NCI-H2081 treated with DMSO at 0.1 percent for 48 hours (cell line): ENCODE data around the gene DSTN.
A peak's percentile ranks its signal among the peaks of the same experiment; 100 is the strongest.

Experiments
- DNase-seq: peaks from one replicate; lab custom pipeline; 2025; lab: John Stamatoyannopoulos, UW

DSTN gene

DNA sequence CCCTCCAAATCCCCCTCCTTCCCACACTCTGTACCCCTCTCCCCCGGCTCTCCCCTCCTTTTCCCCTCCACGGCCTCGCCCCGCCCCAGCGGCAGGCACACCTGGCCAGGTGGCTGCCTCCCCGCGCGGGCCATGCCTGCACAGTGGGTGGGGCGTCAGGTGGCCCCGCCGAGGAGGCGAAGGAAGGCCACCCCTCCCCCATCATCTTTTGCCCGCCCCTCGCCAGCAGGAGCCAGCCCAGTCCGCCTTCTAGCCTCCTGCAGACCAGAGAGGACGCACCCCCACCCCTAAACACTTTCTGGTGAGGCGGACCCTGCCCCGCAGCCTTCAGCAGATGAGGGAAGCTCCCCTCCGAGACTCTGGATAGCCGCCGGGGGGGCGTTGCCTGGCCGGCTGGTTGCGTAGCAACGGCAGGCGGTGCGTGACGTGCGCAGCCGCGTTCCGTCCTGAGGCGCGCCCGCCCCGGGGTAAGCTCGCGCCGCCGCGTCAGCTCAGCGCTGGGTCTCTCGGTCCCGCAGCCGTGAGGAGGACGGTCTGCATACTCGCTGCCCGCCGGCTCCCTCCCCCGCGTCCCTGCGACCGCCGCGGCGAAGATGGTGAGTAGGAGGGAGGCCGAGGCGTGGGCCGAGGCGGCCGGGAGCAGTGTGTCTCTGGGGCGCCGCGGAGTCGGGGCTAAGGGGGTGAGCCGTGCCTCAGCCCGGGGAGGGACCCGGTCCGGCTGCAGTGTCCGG lies at the start of gene DSTN:
DSTN (plus strand) TSS at position 460 of the 731 bp plus-strand sequence; CDS start at position 594, 134 bp downstream.
- DNase-seq, result peak; percentile 66

DNA sequence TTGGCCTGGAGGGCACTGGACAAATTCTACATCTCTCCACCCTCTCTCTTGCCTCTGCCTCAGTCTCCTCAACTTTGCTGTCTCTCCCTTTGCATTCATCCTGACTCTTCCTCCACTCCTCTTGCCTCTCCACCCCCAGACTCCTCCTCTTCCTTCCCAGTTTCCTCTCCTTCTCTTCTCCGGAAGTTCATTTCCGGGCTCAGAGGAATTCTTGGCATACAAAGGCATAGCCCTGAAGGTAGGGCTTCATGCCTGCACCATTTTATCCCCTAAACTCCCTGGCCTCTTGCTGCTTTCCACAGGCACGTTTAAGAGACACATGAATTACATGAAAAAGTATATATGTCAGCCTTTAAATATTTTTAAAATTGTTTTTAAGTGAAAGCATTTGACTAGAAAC lies 49.3 kb upstream of the DSTN start:
- no peak for DNase-seq

DNA sequence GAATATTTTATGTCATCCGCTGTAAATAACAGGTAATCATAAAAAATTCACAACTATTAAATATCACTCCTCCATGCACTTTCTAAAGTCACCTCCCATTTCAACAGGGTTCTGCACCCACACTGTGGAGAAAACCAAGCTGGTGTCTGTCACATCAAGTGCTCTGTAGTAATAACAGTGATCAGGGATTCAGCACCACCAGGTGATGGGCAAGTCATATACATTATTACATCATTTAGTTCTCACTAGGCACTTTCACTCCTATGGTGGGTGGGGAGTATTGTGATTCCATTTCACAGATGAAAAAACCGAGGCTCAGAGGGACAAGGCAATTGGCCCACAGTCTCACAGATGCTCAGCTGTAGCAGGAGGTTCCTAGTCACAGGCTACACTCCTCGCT lies 47.3 kb upstream of the DSTN start:
- DNase-seq, result no peak

- DNase-seq, result no peak
Measured at GRCh38 chr20:17523326-17523725, 46.5 kb upstream of the DSTN start.

DNA sequence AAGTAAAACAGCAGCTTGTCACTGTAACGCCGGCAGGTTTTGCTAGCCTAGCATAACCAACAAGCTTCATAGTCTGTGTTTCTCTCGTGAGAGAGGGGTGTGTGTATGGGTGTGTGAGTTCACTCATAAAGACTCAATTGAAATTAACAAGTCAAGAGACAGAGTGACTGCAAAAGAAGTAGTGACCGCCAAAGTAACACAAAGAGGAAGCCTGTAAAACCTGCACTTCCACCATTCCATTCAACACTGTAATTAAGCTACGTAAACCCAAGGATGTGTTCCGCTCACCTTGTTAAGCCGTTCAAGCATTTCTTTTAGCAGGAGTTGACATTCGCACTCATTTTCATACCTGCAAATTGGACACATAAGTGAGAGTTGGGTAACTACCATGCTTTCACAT lies 45.3 kb upstream of the DSTN start:
- DNase-seq, result no peak

GRCh38 chr20:17525132-17525531 lies 44.7 kb upstream of the DSTN start:
- no peak for DNase-seq

DNA sequence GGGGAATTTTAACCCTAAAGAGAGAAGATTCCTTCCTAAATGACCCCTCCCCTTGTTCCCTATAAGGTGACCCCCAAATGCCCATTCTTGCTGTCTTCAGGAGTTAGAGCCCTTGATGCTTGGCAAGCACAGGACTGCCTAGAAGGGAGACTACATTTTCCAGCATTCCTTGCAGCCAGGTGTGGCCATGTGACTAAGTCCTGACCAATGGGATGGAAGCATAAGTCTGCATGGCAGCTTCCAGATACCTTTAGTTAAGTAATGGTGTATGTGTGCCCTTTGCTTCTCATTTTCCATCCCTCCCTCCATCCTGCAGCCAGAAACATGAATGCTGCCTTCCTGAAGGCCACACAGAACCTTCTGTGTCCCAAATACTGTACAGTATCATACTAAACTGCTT lies 44.2 kb upstream of the DSTN start:
- DNase-seq, result no peak

- DNase-seq, result no peak
Measured at GRCh38 chr20:17529586-17529985, 40.3 kb upstream of the DSTN start.

DNA sequence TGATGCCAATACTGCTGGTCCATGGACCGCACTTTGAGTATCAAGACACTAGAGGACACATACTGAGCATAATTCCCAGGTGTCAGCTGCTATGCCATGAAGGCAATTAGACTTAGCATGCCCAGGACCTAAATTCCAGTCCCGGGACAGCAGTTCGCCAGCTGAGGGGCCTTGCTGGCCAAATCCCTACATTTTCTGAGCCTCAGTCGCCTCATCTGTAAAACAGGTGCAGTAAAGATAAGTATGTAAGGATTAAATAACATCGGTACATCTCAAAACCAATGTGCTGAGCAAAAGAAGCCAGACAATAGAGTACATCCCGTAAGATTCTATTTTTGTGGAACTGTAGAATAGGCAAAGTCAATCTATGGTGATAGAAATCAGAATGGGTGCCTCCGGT lies 39.7 kb upstream of the DSTN start:
- DNase-seq, result no peak

GRCh38 chr20:17530716-17531664 lies 38.9 kb upstream of the DSTN start, which contains the start of gene BFSP1:
Gene BFSP1, minus strand, starts transcription at chr20:17531379. Its CDS starts 50 bp downstream, at chr20:17531329.
- peak; percentile 4 for DNase-seq

- DNase-seq, result no peak
Measured at GRCh38 chr20:17531665-17532025, 38.2 kb upstream of the DSTN start.

GRCh38 chr20:17533396-17533795 lies 36.5 kb upstream of the DSTN start:
- DNase-seq, result no peak

GRCh38 chr20:17534077-17534476 lies 35.8 kb upstream of the DSTN start:
- DNase-seq, result no peak

DNA sequence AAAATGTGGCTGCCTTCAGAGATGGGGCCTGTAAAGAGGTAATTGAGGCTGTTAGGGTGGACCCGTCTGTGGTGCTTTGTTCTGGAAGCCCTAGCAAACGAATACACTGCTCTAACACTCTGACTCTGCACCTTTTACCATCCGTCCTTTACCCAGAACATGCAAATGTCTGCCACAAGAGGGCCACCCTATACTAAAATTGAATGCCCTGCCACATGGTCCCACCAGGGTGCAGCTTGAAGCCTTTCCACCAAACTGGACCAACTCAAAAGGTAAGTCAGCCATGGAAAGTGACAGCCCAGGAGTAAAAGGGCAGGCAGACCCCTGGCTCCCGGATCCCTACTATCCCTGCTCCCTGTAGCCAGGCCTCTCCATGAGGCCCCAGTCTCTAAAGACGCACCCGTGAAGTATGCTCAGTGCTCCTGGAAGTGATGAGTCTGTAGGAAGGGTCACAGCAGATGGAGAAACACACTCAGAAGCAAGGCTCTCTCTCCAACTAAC lies 32.9 kb upstream of the DSTN start:
- DNase-seq, result peak; percentile 34

GRCh38 chr20:17537959-17538358 lies 31.9 kb upstream of the DSTN start:
- DNase-seq, result no peak

GRCh38 chr20:17538517-17539170 lies 31.2 kb upstream of the DSTN start:
- DNase-seq, result no peak

GRCh38 chr20:17541596-17541995 lies 28.3 kb upstream of the DSTN start:
- no peak for DNase-seq

GRCh38 chr20:17541996-17542395 lies 27.9 kb upstream of the DSTN start:
- DNase-seq, result no peak

DNA sequence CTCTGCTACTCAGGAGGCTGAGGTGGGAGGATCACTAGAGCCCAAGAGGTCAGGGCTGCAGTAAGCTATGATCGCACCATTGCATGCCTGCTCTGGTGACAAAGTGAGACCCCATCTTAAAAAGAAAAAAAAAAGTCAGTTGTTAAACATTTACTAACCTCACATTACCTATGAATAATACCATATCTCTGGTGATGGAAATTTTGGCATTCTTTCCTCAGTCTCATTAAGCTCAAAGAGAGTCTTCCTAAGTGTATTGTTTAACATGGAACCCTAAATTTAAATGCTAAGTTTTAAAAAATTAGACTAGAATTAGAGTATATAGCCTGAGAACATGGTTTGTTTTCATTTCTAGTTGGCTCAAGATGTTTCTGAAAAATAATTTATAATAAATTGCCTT lies 27.4 kb upstream of the DSTN start:
- no peak for DNase-seq

DNA sequence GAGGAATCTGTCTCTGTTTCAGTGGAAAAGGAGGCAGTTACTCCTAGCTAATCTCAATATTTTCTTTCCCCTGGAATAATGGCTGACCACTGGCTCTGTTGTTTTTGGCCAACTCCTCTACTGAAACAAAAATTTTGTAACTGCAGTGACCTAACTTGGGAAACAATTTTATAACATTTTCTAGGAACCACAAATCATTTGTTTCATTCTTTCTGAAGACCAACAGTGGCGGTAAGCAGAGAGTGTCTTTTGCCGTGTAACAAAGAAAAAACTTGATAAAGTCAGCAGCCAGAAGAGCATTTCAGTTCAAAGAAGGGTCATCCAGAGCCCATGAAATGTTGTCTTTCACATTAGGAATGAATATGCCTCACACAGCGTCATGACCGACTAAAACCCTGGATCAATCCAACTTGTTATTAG lies 26.9 kb upstream of the DSTN start:
- DNase-seq, result no peak

- DNase-seq, result no peak
Measured at GRCh38 chr20:17543531-17544131, 26.2 kb upstream of the DSTN start.

GRCh38 chr20:17545127-17545526 lies 24.7 kb upstream of the DSTN start:
- no peak for DNase-seq
